K562 (cell line): Measurements from ENCODE around the gene CCDC159.
"Not testable (repeated sequence)": the region's sequence is repeated elsewhere in the genome, so short reads cannot be mapped to it uniquely, and the experiment has no call there.

Experiments used
- BRCA1 ChIP-seq, 2 experiments: fragments of 450-650 bp in 1 of 2; sonication (generic) in 1 of 2; formaldehyde crosslinking in 1 of 2; IDR thresholded peaks; 2 replicates each; pipeline versions ENCODE4 v1.5.0 to v1.6.1; 2017 to 2020; ENCODE audit warnings: mild to moderate bottlenecking in 1 of 2, missing genetic modification reagents in 1 of 2
- CTCF ChIP-seq, 3 experiments: IDR thresholded peaks in 2 of 3; conservative IDR thresholded peaks in 1 of 3; 2 replicates each; pipeline ENCODE4 v1.5.1; 2011 to 2012; ENCODE audit warnings: low read length in 3 of 3, mild to moderate bottlenecking in 3 of 3, control low read depth in 2 of 3, improper control_type of control experiment in 1 of 3, inconsistent platforms in 1 of 3, low read depth in 1 of 3, mixed read lengths in 1 of 3, moderate library complexity in 1 of 3; ENCODE audit not compliant: insufficient read depth in 2 of 3
- E2F6 ChIP-seq, 2 experiments: IDR thresholded peaks; 2 replicates each; pipeline ENCODE4 v1.6.1; 2011; ENCODE audit warnings: borderline replicate concordance in 1 of 2, control low read depth in 1 of 2, low read depth in 1 of 2, low read length in 1 of 2, mild to moderate bottlenecking in 1 of 2, mixed read lengths in 1 of 2, moderate library complexity in 1 of 2; ENCODE audit not compliant: insufficient read depth in 1 of 2, insufficient read length in 1 of 2, poor library complexity in 1 of 2, severe bottlenecking in 1 of 2; ENCODE audit errors: extremely low read depth in 1 of 2
- EP300 ChIP-seq: IDR thresholded peaks from 2 replicates; pipeline ENCODE4 v1.6.1; 2012; ENCODE audit warnings: low read length, improper control_type of control experiment
- EZH2 ChIP-seq: IDR thresholded peaks from 2 replicates; pipeline ENCODE4 v1.6.1; 2012; ENCODE audit warnings: low read depth, mild to moderate bottlenecking, inconsistent platforms, low read length, borderline replicate concordance
- GABPA ChIP-seq: fragments of 200-800 bp; sonication (Bioruptor generic); conservative IDR thresholded peaks from 2 replicates; pipeline ENCODE4 v1.6.1; 2016; ENCODE audit warnings: low read depth, missing genetic modification characterization, missing compliant biosample characterization
- HMGXB4 ChIP-seq: sonication (generic); formaldehyde crosslinking; IDR thresholded peaks from 2 replicates; pipeline ENCODE4 v1.8.1; 2023; ENCODE audit warnings: mild to moderate bottlenecking, missing genetic modification reagents
- MYNN ChIP-seq, 2 experiments: sonication (generic); formaldehyde crosslinking in 1 of 2; IDR thresholded peaks; 2 replicates each; pipeline versions ENCODE4 v1.5.0 to v1.6.1; 2016 to 2020; ENCODE audit warnings: antibody characterized with exemption in 1 of 2, missing genetic modification reagents in 1 of 2
- PCBP2 ChIP-seq: fragments of 200-400 bp; formaldehyde crosslinking; IDR thresholded peaks from 2 replicates; pipeline ENCODE4 v1.6.1; 2018; ENCODE audit warnings: low read length, low read depth, mild to moderate bottlenecking, moderate library complexity; ENCODE audit not compliant: poor library complexity, severe bottlenecking
- POLR2A ChIP-seq: fragments of 450-650 bp; conservative IDR thresholded peaks from 2 replicates; pipeline ENCODE4 v1.6.1; 2016
- RBBP5 ChIP-seq: fragments of 200-600 bp; sonication (generic); IDR thresholded peaks from 2 replicates; pipeline ENCODE4 v1.6.1; 2012; ENCODE audit warnings: borderline replicate concordance, mild to moderate bottlenecking, low read length, control low read depth, inconsistent platforms; ENCODE audit not compliant: insufficient read depth, poor library complexity, severe bottlenecking
- SIX5 ChIP-seq, 2 experiments: IDR thresholded peaks; 2 replicates each; pipeline ENCODE4 v1.6.1; 2011; ENCODE audit warnings: low read length in 2 of 2, borderline replicate concordance in 1 of 2, low read depth in 1 of 2, mild to moderate bottlenecking in 1 of 2, moderate library complexity in 1 of 2; ENCODE audit not compliant: insufficient read depth in 1 of 2
- TSC22D4 ChIP-seq: fragments of 450-650 bp; IDR thresholded peaks from 2 replicates; pipeline ENCODE4 v1.6.1; 2016; ENCODE audit warnings: missing genetic modification characterization, missing biosample characterization, control low read depth

GRCh38 chr19:11354102-11354501, 7.8 kb downstream of the CCDC159 start:
- TF ChIP-seq EZH2; SIX5 (IDR thresholded peaks at IDR 0.05; ENCODE audit: borderline replicate concordance in 1 of 2, insufficient read depth in 1 of 2, low read depth in 1 of 2, low read length in 2 of 2); PCBP2; GABPA (tag); POLR2A; HMGXB4; MYNN (IDR thresholded peaks at IDR 0.05); MYNN (CRISPR knock-in tag; IDR thresholded peaks at IDR 0.05); BRCA1 (IDR thresholded peaks at IDR 0.05); BRCA1 (CRISPR knock-in tag; IDR thresholded peaks at IDR 0.05); CTCF (IDR thresholded peaks at IDR 0.05 in 2 of 3, conservative IDR thresholded peaks at IDR 0.05 in 1 of 3; ENCODE audit: insufficient read depth in 2 of 3, low read depth in 1 of 3, low read length in 3 of 3); E2F6 (IDR thresholded peaks at IDR 0.05; ENCODE audit: borderline replicate concordance in 1 of 2, extremely low read depth in 1 of 2, insufficient read depth in 1 of 2, insufficient read length in 1 of 2, low read depth in 1 of 2, low read length in 1 of 2, poor library complexity in 1 of 2, severe bottlenecking in 1 of 2); RBBP5; TSC22D4 (tag); EP300: not testable (repeated sequence)
